GM23338 (cell line): ENCODE data around the gene DDAH2. TPM values are rescaled to one million over a fixed set of nuclear protein-coding genes. Genes with fewer than 3 reads are reported as not detected.

ENCODE experiments used
- ATAC-seq: fragments of 200-7000 bp; cut with Tn5 transposase; 3 replicates; pipeline ENCODE4 v1.9.1; 2020
- DNase-seq: peaks from one replicate; pipeline ENCODE4 v3.0.0-alpha.2; 2015; ENCODE audit warnings: low spot score
- H2AFZ ChIP-seq: fragments of 200-600 bp; sonication (generic); 2 replicates; pipeline ENCODE4 v1.8.0; 2016; ENCODE audit warnings: antibody characterized with exemption, mild to moderate bottlenecking, moderate library complexity
- H3F3A ChIP-seq: fragments of 200-600 bp; sonication (generic); replicated peaks from 2 replicates; pipeline ENCODE4 v1.8.0; 2017; ENCODE audit warnings: antibody characterized with exemption, mixed run types, low read depth
- H3K27ac ChIP-seq: fragments of 200-600 bp; sonication (generic); 2 replicates; pipeline ENCODE4 v1.6.1; 2016; ENCODE audit warnings: low read depth
- H3K27me3 ChIP-seq: fragments of 200-600 bp; sonication (generic); 2 replicates; pipeline ENCODE4 v1.8.0; 2016; ENCODE audit warnings: mild to moderate bottlenecking, mixed run types, moderate library complexity; ENCODE audit not compliant: insufficient read depth
- H3K36me3 ChIP-seq: fragments of 200-600 bp; sonication (generic); 2 replicates; pipeline ENCODE4 v1.8.0; 2016; ENCODE audit warnings: mild to moderate bottlenecking; ENCODE audit not compliant: insufficient read depth
- H3K4me1 ChIP-seq: fragments of 200-600 bp; sonication (generic); 2 replicates; pipeline ENCODE4 v1.8.0; 2016; ENCODE audit warnings: mild to moderate bottlenecking, moderate library complexity; ENCODE audit not compliant: insufficient read depth
- H3K4me2 ChIP-seq: fragments of 200-600 bp; sonication (generic); 2 replicates; pipeline ENCODE4 v1.7.1; 2017; ENCODE audit warnings: mixed run types
- H3K4me3 ChIP-seq: fragments of 200-600 bp; sonication (generic); 2 replicates; pipeline ENCODE4 v1.6.1; 2016; ENCODE audit warnings: mixed run types
- H3K79me2 ChIP-seq: fragments of 200-600 bp; sonication (generic); replicated peaks from 2 replicates; pipeline ENCODE4 v1.8.0; 2017; ENCODE audit warnings: mild to moderate bottlenecking; ENCODE audit not compliant: insufficient read depth
- H3K9me2 ChIP-seq: fragments of 200-600 bp; sonication (generic); 2 replicates; pipeline ENCODE4 v1.8.0; 2017; ENCODE audit not compliant: insufficient read depth
- H4K20me1 ChIP-seq: fragments of 200-600 bp; sonication (generic); replicated peaks from 2 replicates; pipeline ENCODE4 v1.8.0; 2017; ENCODE audit warnings: mild to moderate bottlenecking; ENCODE audit not compliant: insufficient read depth
- H3K27ac Mint-ChIP-seq: 2 replicates; pipeline ENCODE4 v1.8.0; 2020; ENCODE audit warnings: inconsistent platforms, mild to moderate bottlenecking, moderate library complexity, mixed read lengths
- H3K27me3 Mint-ChIP-seq: 3 replicates; pipeline ENCODE4 v1.8.0; 2022; ENCODE audit warnings: low read depth, mild to moderate bottlenecking, moderate library complexity, mixed read lengths, inconsistent platforms; ENCODE audit not compliant: insufficient read depth, poor library complexity
- H3K36me3 Mint-ChIP-seq: 3 replicates; pipeline ENCODE4 v1.8.0; 2021; ENCODE audit warnings: low read depth, mild to moderate bottlenecking, inconsistent platforms, moderate library complexity, mixed read lengths
- H3K4me1 Mint-ChIP-seq: 3 replicates; pipeline ENCODE4 v1.8.0; 2020; ENCODE audit warnings: mild to moderate bottlenecking, inconsistent platforms, mixed read lengths
- H3K4me3 Mint-ChIP-seq: 3 replicates; pipeline ENCODE4 v1.8.0; 2021; ENCODE audit warnings: moderate library complexity, mild to moderate bottlenecking, inconsistent platforms, mixed read lengths
- H3K9me3 Mint-ChIP-seq: 3 replicates; pipeline ENCODE4 v1.8.0; 2020; ENCODE audit warnings: moderate library complexity, mild to moderate bottlenecking, inconsistent platforms, mixed read lengths
- CREB1 ChIP-seq: fragments of 250-450 bp; sonication (Bioruptor Pico); IDR thresholded peaks from 2 replicates; pipeline ENCODE4 v1.5.0; 2020; ENCODE audit warnings: low read depth, mild to moderate bottlenecking, moderate library complexity
- EZH2 ChIP-seq: fragments of 200-600 bp; sonication (generic); IDR thresholded peaks from one replicate; pipeline ENCODE4 v1.8.0; 2017; ENCODE audit warnings: antibody characterized with exemption, mild to moderate bottlenecking, low read depth; ENCODE audit not compliant: unreplicated experiment
- EZH2phosphoT487 ChIP-seq: fragments of 200-600 bp; sonication (generic); IDR thresholded peaks from one replicate; pipeline ENCODE4 v1.8.1; 2018; ENCODE audit warnings: antibody characterized with exemption; ENCODE audit not compliant: unreplicated experiment
- JUNB ChIP-seq: IDR thresholded peaks from one replicate; pipeline ENCODE4 v1.6.1; 2016; ENCODE audit warnings: antibody characterized with exemption; ENCODE audit not compliant: unreplicated experiment
- NANOG ChIP-seq: IDR thresholded peaks from 2 replicates; pipeline ENCODE4 v1.6.1; 2016; ENCODE audit warnings: antibody characterized with exemption, borderline replicate concordance
- STAT1 ChIP-seq: IDR thresholded peaks from one replicate; pipeline ENCODE4 v1.6.1; 2016; ENCODE audit warnings: antibody characterized with exemption; ENCODE audit not compliant: unreplicated experiment
- ZNF114 ChIP-seq: fragments of 250-450 bp; sonication (Bioruptor Pico); IDR thresholded peaks from 2 replicates; pipeline ENCODE4 v1.5.0; 2020; ENCODE audit warnings: mild to moderate bottlenecking, moderate library complexity
- ZNF331 ChIP-seq: fragments of 250-450 bp; sonication (Bioruptor Pico); IDR thresholded peaks from 2 replicates; pipeline ENCODE4 v1.5.0; 2020; ENCODE audit warnings: low read depth, mild to moderate bottlenecking, moderate library complexity
- ZNF462 ChIP-seq: fragments of 250-450 bp; sonication (Bioruptor Pico); IDR thresholded peaks from 2 replicates; pipeline ENCODE4 v1.5.0; 2020; ENCODE audit warnings: mild to moderate bottlenecking, moderate library complexity
- polyA plus RNA-seq: library from polyadenylated mRNA; unstranded; fragments of >200 nt; fragmentation: Nextera tagmentation; extraction: Ambion mirVana; gene quantifications from 2 replicates; pipeline ENCODE4 v1.2.1, GENCODE V29; 2016
- total RNA-seq: library from RNA; depleted of rRNA; stranded (reverse); fragments of >200 nt; shearing (Covaris generic); gene quantifications from 2 replicates; pipeline ENCODE4 v1.2.3, GENCODE V29; 2014
- TF ChIP-seq, protein P1 (sequence below), 2 experiments: fragments of 200-600 bp in 1 of 2; sonication (generic) in 1 of 2; conservative IDR thresholded peaks; 2 replicates each; pipeline versions ENCODE4 v1.5.1 to v1.6.1; 2016 to 2017; ENCODE audit warnings: antibody characterized with exemption in 2 of 2, low read depth in 2 of 2, mild to moderate bottlenecking in 2 of 2, moderate library complexity in 1 of 2

DDAH2 gene
- total and polyA plus RNA-seq, 2 experiments from 2014 or later, result 58.7 to 65.1 TPM

GRCh38 chr6:31713991-31714684, 15.0 kb downstream of the DDAH2 start:
- no peak for TF ChIP-seq EZH2phosphoT487
- TF ChIP-seq ZNF331 (CRISPR knock-in tag), result no peak
- no peak for TF ChIP-seq JUNB
- no peak for TF ChIP-seq EZH2
- Mint-ChIP-seq H3K4me1 (peaks cover 43% of the 10 kb centered on the region), H3K27me3 (peaks cover 14% of the 10 kb centered on the region), H3K4me3 (no peak overlapping the region; the same call in 2 of the 3 replicates), H3K27ac (peak overlapping the region; percentile 69), H3K9me3 (no peaks in the 10 kb centered on the region), H3K36me3 (no peaks in the 10 kb centered on the region; the same call in 2 of the 3 replicates)
- peaks cover 34% of the 10 kb centered on the region for H3K4me1 ChIP-seq
- no peak overlapping the region; the same call in 1 of the 2 replicates for H3K27ac ChIP-seq
- H3K36me3 ChIP-seq, result no peaks in the 10 kb centered on the region
- ATAC-seq, result peak; percentile 43
- no peaks in the 10 kb centered on the region for H3F3A ChIP-seq
- H4K20me1 ChIP-seq, result no peaks in the 10 kb centered on the region
- H3K4me3 ChIP-seq, result peak overlapping the region; percentile 14; the same call in 1 of the 2 replicates
- no peaks in the 10 kb centered on the region for H3K27me3 ChIP-seq
- H3K4me2 ChIP-seq, result peak overlapping the region; percentile 71
- H3K79me2 ChIP-seq, result no peaks in the 10 kb centered on the region
- H3K9me2 ChIP-seq, result no peaks in the 10 kb centered on the region
- DNase-seq, result peak; percentile 55
- H2AFZ ChIP-seq, result peak overlapping the region; percentile 100

DNA sequence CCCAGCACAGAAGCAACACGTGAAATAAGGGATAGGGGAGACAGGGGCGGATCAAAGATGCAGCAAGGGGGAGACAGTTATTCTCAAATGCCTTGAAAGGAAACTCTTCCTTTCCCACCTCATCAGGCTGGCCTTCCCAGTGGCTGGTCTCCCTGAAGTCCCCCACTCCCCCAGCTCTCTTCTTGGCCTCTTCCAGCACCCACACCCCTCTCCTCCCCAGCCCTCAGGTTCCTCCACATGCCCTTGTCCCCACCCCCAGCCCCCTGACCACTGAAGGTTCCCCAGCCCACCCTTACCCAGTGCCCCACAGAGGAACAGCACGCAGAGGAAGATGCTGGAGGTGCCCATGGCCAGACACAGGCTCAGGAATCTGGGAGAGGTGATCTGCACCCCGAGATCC, 15.6 kb downstream of the DDAH2 start:
- H4K20me1 ChIP-seq, result no peaks in the 10 kb centered on the region
- no peaks in the 10 kb centered on the region for H3F3A ChIP-seq
- Mint-ChIP-seq H3K9me3 (no peaks in the 10 kb centered on the region), H3K27ac (no peak overlapping the region), H3K4me3 (no peak overlapping the region; the same call in 2 of the 3 replicates), H3K27me3 (peaks cover 14% of the 10 kb centered on the region), H3K36me3 (no peaks in the 10 kb centered on the region; the same call in 2 of the 3 replicates), H3K4me1 (peaks cover 38% of the 10 kb centered on the region)
- H3K9me2 ChIP-seq, result no peaks in the 10 kb centered on the region
- peak overlapping the region; percentile 71 for H3K4me2 ChIP-seq
- no peak for DNase-seq
- H3K4me1 ChIP-seq, result peaks cover 29% of the 10 kb centered on the region
- ATAC-seq, result no peak
- H3K27ac ChIP-seq, result no peak overlapping the region
- H3K79me2 ChIP-seq, result no peaks in the 10 kb centered on the region
- peak overlapping the region; percentile 100 for H2AFZ ChIP-seq
- peak overlapping the region; percentile 14; the same call in 1 of the 2 replicates for H3K4me3 ChIP-seq
- H3K36me3 ChIP-seq, result no peaks in the 10 kb centered on the region
- no peaks in the 10 kb centered on the region for H3K27me3 ChIP-seq
- TF ChIP-seq, protein P1, sequence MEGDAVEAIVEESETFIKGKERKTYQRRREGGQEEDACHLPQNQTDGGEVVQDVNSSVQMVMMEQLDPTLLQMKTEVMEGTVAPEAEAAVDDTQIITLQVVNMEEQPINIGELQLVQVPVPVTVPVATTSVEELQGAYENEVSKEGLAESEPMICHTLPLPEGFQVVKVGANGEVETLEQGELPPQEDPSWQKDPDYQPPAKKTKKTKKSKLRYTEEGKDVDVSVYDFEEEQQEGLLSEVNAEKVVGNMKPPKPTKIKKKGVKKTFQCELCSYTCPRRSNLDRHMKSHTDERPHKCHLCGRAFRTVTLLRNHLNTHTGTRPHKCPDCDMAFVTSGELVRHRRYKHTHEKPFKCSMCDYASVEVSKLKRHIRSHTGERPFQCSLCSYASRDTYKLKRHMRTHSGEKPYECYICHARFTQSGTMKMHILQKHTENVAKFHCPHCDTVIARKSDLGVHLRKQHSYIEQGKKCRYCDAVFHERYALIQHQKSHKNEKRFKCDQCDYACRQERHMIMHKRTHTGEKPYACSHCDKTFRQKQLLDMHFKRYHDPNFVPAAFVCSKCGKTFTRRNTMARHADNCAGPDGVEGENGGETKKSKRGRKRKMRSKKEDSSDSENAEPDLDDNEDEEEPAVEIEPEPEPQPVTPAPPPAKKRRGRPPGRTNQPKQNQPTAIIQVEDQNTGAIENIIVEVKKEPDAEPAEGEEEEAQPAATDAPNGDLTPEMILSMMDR (conservative IDR thresholded peaks at IDR 0.05; ENCODE audit: low read depth in 2 of 2), result no peak
- TF ChIP-seq ZNF331 (CRISPR knock-in tag) (no peak), CREB1 (no peak), ZNF462 (no peak), STAT1 (no peak), NANOG (no peak), EZH2 (no peak), ZNF114 (CRISPR knock-in tag) (no peak), JUNB (no peak)
